Hepatocyte (in vitro differentiated cells): ENCODE data around the gene BUB1.

Source experiments
- EZH2 ChIP-seq: fragments of 200-600 bp; sonication (generic); IDR thresholded peaks from 2 replicates; pipeline ENCODE4 v1.6.1; 2016; ENCODE audit warnings: antibody characterized with exemption, mild to moderate bottlenecking, borderline replicate concordance
- TF ChIP-seq, protein P1 (sequence below): fragments of 200-600 bp; sonication (generic); IDR thresholded peaks from 2 replicates; pipeline ENCODE4 v1.5.1; 2016; ENCODE audit warnings: antibody characterized with exemption, mild to moderate bottlenecking; ENCODE audit not compliant: poor library complexity

DNA sequence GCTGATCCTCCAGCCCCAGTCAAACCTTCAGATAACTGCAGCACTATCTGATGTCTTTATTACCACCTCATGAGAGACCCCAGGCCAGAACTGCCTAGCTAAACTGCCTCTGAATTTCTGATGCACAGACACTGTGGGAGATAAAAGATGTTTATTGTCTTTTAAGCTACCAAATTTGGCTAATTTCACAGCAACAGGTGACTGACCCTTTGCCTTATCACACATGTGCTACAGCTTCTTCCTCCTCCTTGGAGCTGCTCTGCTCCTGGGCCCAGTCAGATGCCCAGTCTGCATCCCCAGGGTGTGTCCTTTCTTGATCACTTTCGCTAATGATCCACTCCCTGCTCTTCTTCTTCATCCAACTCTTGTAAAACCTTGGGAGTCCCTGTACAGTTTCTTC is 34.9 kb upstream of the BUB1 start:
- TF ChIP-seq, protein P1, sequence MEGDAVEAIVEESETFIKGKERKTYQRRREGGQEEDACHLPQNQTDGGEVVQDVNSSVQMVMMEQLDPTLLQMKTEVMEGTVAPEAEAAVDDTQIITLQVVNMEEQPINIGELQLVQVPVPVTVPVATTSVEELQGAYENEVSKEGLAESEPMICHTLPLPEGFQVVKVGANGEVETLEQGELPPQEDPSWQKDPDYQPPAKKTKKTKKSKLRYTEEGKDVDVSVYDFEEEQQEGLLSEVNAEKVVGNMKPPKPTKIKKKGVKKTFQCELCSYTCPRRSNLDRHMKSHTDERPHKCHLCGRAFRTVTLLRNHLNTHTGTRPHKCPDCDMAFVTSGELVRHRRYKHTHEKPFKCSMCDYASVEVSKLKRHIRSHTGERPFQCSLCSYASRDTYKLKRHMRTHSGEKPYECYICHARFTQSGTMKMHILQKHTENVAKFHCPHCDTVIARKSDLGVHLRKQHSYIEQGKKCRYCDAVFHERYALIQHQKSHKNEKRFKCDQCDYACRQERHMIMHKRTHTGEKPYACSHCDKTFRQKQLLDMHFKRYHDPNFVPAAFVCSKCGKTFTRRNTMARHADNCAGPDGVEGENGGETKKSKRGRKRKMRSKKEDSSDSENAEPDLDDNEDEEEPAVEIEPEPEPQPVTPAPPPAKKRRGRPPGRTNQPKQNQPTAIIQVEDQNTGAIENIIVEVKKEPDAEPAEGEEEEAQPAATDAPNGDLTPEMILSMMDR: no peak
- TF ChIP-seq EZH2: no peak
